HG03354 (cell line): Measurements from ENCODE around the gene ATP6V1B1.
A peak's percentile ranks its signal among the peaks of the same experiment; 100 is the strongest.
"Not testable (repeated sequence)": the region's sequence is repeated elsewhere in the genome, so short reads cannot be mapped to it uniquely, and the experiment has no call there.

ENCODE experiments used
- ATAC-seq: cut with Tn5 transposase; IDR thresholded peaks from one replicate; pipeline ENCODE4 v1.9.1; 2021; ENCODE audit warnings: mild to moderate bottlenecking; ENCODE audit not compliant: unreplicated experiment, poor library complexity, severe bottlenecking

Gene ATP6V1B1

GRCh38 chr2:70983506-70984227, 48.0 kb downstream of the ATP6V1B1 start:
- ATAC-seq, result no peak

GRCh38 chr2:70984228-70984575, 48.5 kb downstream of the ATP6V1B1 start:
- ATAC-seq, result no peak

GRCh38 chr2:70984576-70985282, 49.0 kb downstream of the ATP6V1B1 start:
- ATAC-seq, result peak; percentile 97

DNA sequence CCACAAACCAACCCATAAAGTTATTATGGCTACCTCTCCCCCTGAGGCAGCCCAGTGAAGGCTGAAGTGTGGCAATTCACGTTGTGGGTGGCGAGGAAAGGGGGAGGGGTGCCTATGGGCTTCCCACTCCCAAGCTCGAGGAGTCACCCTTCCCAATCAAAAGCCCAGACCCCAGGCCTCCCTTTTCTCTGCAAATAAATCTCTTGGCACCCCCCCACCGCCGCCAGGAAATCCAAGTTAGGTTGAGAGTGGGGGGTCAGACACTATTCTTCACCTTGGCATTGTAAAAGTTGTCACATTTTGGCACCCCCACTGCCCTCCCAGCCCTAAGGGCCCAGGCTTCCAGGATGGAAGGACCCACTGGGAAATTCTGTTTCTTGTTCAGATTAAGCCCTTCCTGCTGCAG, 49.6 kb downstream of the ATP6V1B1 start:
- no peak for ATAC-seq

- no peak for ATAC-seq
Measured at GRCh38 chr2:70985956-70986355, 50.3 kb downstream of the ATP6V1B1 start.

- no peak for ATAC-seq
Measured at GRCh38 chr2:70986499-70987189, 50.9 kb downstream of the ATP6V1B1 start.

DNA sequence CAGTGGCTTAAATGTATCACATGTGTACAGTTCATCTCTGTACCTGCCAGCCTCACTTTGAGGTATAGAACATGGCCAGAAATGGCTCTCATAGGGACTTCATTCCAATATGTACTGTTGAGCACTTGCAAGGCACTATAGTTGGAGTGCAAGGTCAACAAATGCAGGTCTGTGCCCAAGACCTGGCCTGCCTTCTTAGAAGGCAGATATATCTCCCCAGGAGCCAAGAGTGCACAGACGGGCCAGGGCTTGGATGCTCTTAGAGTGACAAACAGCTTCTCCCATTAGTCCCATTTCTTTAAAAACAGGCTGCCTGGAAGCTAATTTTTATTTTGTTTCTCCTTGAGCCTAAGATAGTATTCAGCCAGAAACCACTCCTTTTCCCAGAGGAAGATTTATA, 51.7 kb downstream of the ATP6V1B1 start:
- no peak for ATAC-seq

DNA sequence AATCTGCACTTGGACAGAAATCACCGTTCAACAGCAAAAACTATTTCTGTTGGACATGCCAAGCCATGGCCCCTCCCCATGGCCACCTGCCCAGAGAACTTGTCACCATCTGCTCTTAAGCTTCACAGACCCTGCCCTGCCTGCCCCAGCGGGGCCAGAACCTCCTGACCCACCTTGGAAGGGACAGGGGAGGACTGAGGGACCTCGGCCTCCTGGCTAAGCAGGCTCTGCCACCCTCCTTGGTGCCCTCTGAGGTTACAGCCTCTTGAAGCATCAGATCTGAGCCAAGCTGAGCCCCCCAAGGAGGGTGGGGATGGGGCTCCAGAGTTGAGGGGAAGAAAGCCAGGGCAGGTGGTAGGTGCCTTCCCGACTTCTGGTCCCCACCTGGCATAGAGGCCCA, 52.5 kb downstream of the ATP6V1B1 start:
- ATAC-seq, result no peak

DNA sequence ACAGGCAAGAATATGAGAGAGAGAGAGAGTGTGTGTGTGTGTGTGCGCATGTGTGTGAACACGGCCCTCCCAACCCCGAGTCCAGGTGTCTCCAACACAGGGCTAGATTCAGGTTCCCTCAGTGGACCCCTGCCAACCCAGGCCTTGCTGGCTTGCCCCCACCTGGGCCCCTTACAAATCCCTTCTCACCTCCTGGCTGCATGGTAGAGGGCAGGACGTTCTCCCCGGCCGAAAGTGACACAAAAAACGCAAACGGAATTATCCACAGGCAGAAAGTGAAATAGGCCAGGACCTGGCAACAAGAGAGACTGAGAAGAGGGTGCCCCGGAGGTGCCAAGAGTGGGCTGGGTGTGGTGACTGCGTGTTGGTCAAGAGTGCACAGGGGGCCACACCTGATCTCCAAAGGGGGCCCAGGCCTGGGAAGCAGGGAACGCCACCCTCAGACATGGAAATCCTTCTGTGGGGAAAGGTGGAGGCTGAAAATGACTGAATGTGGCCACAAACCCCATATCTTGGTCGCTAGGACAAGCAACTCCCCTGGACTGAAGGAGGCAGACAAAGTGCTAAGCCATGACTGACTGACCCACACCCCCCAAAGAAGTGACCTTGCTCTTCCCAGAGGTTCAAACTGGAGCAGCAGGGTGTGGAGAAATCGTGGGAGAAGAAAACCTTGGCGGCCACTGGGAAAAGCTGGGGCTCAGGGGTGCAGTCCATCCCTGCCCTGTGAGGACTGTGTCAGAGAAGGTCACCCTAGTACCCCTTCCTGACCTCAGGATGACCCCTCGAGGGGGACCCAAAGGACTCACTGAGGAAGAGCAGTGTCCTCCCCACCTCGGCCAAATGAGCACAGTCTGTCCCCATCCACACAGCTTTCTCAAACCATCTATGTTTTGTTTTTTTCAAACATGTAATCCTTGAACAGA, 53.3 kb downstream of the ATP6V1B1 start:
- no peak for ATAC-seq

GRCh38 chr2:70990216-70990615, 54.5 kb downstream of the ATP6V1B1 start:
- no peak for ATAC-seq

GRCh38 chr2:70991142-70991541, 55.4 kb downstream of the ATP6V1B1 start:
- no peak for ATAC-seq

GRCh38 chr2:70991742-70992141, 56.0 kb downstream of the ATP6V1B1 start:
- ATAC-seq, result no peak

GRCh38 chr2:70992945-70993853, 57.5 kb downstream of the ATP6V1B1 start:
- ATAC-seq, result no peak

DNA sequence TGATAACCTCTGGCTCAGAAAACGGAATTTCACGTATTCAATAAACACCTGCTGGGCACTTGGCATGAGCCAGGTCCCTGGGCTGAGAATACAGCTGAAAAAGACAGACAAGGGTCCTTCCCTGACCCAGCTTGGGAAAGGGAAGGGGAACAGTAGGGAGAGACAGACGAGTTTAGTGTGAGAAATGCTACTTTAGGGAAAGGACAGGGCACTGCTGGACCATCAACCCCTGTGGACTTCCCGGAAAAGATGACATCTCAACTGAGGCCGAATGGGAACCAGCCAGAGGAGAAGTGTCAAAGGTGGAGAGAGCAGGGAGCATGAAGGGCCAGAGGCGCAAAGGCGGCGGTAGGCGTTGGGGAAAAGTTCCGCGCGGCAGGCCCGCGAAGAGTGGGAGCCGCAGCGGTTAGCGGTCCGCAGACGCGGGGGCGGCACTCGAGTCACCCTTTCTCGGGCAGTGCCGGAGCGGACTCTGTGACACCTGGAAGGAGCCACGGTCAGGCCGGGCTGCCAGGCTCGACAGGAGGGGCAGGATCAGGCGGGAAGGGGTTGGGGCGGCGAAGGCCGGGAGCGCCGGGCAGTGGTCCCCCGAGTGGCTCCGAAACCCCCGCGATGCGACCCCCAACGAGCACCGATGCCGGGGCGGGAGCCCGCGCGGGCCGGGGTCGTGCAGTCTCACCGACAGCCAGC, 58.5 kb downstream of the ATP6V1B1 start:
- peak; percentile 40 for ATAC-seq

GRCh38 chr2:70994699-70995425, 59.2 kb downstream of the ATP6V1B1 start, which contains the start of gene TEX261:
Gene TEX261 (minus strand): TSS chr2:70994873. CDS start chr2:70994757, 116 bp downstream.
- ATAC-seq, result peak; percentile 95

DNA sequence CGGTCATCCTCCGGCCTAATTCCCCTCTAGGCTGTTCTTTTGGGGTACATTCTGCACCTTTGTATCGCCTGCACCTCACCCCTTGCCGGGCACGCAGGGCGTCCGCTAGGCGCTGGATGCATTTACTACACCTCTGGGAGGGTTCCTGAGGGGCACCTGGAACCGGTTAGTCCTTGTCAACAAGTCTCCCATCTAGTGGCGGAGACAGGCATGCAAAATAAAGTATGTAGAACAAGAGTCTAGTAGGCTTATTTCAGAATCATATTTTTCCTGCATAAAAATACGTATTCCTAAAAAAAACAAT, 59.7 kb downstream of the ATP6V1B1 start:
- ATAC-seq, result peak; percentile 48

DNA sequence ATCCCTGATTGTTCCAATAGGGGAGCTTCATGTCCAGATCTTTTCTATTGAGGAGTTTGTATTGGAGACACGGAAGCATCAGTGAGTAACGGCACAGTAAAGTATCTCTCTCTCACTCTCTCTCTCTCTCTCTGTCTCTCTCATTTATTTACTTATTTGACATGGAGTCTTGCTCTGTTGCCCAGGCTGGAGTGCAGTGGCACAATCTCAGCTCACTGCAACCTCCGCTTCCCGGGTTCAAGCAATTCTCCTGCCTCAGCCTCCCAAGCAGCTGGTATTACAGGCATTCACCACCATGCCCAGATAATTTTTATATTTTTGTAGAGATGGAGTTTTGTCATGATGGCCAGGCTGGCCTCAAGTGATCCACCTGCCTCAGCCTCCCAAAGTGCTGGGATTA, 63.2 kb downstream of the ATP6V1B1 start:
- not testable (repeated sequence) for ATAC-seq

GRCh38 chr2:70999362-70999761, 63.7 kb downstream of the ATP6V1B1 start:
- ATAC-seq, result no peak
